Fibroblast of mammary gland (primary cell): ENCODE measurements around the gene TRAF3IP1.

Experiments
- DNase-seq: peaks from one replicate; pipeline ENCODE4 v3.0.0-alpha.2; 2010; ENCODE audit warnings: low read depth
- H3K4me3 ChIP-seq: 2 replicates; pipeline ENCODE4 v1.5.1; 2011; ENCODE audit warnings: low read depth, mild to moderate bottlenecking, low read length, moderate library complexity; ENCODE audit not compliant: control insufficient read depth
- TF ChIP-seq, protein P1 (sequence below): conservative IDR thresholded peaks from 2 replicates; pipeline ENCODE4 v1.5.1; 2011; ENCODE audit warnings: low read depth, low read length, inconsistent platforms; ENCODE audit not compliant: control insufficient read depth, insufficient read depth

Gene TRAF3IP1

GRCh38 chr2:238344517-238344916, 24.2 kb downstream of the TRAF3IP1 start:
- TF ChIP-seq, protein P1, sequence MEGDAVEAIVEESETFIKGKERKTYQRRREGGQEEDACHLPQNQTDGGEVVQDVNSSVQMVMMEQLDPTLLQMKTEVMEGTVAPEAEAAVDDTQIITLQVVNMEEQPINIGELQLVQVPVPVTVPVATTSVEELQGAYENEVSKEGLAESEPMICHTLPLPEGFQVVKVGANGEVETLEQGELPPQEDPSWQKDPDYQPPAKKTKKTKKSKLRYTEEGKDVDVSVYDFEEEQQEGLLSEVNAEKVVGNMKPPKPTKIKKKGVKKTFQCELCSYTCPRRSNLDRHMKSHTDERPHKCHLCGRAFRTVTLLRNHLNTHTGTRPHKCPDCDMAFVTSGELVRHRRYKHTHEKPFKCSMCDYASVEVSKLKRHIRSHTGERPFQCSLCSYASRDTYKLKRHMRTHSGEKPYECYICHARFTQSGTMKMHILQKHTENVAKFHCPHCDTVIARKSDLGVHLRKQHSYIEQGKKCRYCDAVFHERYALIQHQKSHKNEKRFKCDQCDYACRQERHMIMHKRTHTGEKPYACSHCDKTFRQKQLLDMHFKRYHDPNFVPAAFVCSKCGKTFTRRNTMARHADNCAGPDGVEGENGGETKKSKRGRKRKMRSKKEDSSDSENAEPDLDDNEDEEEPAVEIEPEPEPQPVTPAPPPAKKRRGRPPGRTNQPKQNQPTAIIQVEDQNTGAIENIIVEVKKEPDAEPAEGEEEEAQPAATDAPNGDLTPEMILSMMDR, result no peak
- no peak overlapping the region for H3K4me3 ChIP-seq

DNA sequence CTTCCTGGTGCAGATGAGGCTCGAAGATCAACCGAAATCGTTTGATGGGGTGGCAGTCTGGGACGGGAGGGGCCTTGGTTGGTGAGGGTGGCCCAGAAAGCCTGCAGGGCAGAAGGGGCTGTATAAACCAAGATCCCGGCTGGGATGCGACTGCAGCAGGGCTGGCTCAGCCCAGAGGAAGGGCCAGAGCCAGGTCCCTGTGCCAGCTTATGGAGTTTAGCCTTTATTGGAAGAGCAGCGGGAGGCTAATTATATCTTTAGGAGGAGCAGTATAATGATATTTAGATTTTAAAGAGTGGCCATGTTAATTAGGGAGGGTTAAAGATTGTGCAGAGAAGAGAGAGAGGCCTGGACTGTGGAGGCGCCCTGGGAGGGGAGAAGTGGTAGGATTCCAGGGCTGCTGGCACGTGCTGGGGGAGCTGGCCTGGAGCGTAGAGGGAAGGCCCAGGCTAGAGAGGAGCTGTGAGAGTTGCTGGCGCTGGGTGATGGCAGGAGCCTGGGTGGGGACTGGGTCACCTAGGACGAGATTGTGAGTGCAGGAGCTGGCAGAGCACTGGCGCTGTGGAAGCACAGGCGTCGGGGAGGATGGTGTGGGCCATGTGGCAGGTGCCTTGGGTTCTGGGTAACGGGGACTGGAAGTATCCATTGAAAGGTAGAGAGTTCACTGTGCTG, 25.1 kb downstream of the TRAF3IP1 start:
- TF ChIP-seq, protein P1, result no peak
- no peak for DNase-seq

More at GRCh38 chr2:238344517-238344916, 24.2 kb downstream of the TRAF3IP1 start:
- peak; percentile 18 for DNase-seq

GRCh38 chr2:238346544-238346943, 26.2 kb downstream of the TRAF3IP1 start:
- DNase-seq, result no peak
- TF ChIP-seq, protein P1, result no peak
- H3K4me3 ChIP-seq, result no peak overlapping the region

More for the DNA sequence above, 25.1 kb downstream of the TRAF3IP1 start:
- no peak overlapping the region for H3K4me3 ChIP-seq

DNA sequence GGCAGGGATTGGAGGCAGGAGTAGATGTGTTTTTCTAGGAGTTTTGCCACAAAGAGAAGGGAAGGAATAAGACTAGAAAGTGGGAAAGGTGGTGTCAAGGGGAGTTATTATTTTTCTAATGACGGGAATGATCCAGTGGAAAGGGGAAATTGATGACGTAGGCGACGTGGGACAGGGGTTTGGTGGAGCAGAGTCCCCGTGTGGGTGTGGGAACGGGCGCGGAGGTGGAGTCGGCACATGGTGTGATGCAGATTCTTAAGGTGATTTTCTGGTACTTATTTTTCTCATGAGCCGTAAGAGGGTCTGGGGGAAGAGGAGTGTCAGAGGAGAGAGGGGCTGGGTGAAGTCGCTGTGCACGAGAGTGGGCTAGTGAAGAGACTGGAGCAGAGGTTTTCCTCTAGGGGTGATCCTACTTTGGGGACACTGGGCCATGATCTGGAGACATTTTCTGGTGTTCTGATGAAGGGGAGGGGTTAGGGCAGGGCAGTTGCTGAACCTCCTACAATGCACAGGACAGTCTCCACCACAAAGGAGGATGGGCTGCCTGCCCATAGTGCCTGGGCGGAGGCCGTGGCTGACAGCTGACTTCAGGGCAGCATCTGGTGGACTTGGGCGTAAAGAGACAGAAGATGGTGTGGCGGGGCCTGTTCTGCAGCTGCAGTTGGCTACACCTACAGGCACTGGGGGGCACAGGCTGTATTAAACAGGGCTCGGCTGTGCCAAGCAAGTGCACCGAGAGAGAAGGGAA, 30.0 kb downstream of the TRAF3IP1 start:
- DNase-seq, result no peak

GRCh38 chr2:238351315-238351714, 31.0 kb downstream of the TRAF3IP1 start:
- no peak overlapping the region for H3K4me3 ChIP-seq
- TF ChIP-seq, protein P1, result no peak
- DNase-seq, result no peak

More for the DNA sequence above, 30.0 kb downstream of the TRAF3IP1 start:
- H3K4me3 ChIP-seq, result no peak overlapping the region
- TF ChIP-seq, protein P1, result no peak

DNA sequence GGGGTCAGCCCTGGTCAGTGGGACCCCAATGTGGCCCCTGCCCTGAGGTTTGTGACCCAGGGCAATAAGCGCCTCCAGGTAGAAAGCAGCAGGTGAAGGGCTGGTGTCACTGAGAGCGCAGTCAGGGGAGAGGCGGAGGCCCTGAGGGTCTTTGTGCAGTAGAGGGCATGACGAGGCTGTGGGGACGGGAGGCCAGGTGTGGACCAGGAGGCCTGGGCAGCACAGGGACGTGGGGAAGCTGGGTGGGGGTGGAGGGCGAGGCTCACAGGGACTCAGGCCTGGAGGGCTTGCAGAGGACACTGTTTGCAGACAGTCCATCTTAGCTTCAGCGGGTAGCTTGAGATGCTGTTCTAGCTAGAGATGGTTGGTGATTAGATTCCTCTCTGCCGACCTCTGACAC, 32.0 kb downstream of the TRAF3IP1 start:
- TF ChIP-seq, protein P1, result no peak
- DNase-seq, result no peak
- no peak overlapping the region for H3K4me3 ChIP-seq
